Dendritic cell treated with granulocyte-macrophage colony-stimulating factor and Interleukin-4, amounts not matched to agents 40 ng/mL and 50 ng/mL, for 4 days (primary cell): ENCODE measurements around the gene EIPR1.

Experiments
- H3K27ac Mint-ChIP-seq: one replicate; pipeline ENCODE4 v1.8.0; 2022; ENCODE audit warnings: mild to moderate bottlenecking, mixed read lengths
- H3K27me3 Mint-ChIP-seq: one replicate; pipeline ENCODE4 v1.8.0; 2022; ENCODE audit warnings: mild to moderate bottlenecking, mixed read lengths
- H3K36me3 Mint-ChIP-seq: one replicate; pipeline ENCODE4 v1.8.0; 2022; ENCODE audit warnings: low read depth, mixed read lengths
- H3K4me1 Mint-ChIP-seq: one replicate; pipeline ENCODE4 v1.8.0; 2022; ENCODE audit warnings: low read depth, mixed read lengths
- H3K4me3 Mint-ChIP-seq: one replicate; pipeline ENCODE4 v1.8.0; 2022; ENCODE audit warnings: mild to moderate bottlenecking, moderate library complexity, mixed read lengths
- H3K9me3 Mint-ChIP-seq: one replicate; pipeline ENCODE4 v1.8.0; 2022; ENCODE audit warnings: mixed read lengths
- intact Hi-C: fragments of 100-400 bp; cut with micrococcal nuclease; formaldehyde crosslinking; loops from one replicate; pipeline ENCODE4 v1.15.0; 2022

Gene EIPR1

GRCh38 chr2:3411103-3411502, 33.5 kb upstream of the EIPR1 start:
- Mint-ChIP-seq H3K27me3 (no peaks in the 10 kb centered on the region), H3K4me3 (no peak overlapping the region), H3K9me3 (no peaks in the 10 kb centered on the region), H3K36me3 (peaks cover 53% of the 10 kb centered on the region), H3K27ac (no peak overlapping the region), H3K4me1 (peaks cover 16% of the 10 kb centered on the region)
- intact Hi-C loops = no loop called here

GRCh38 chr2:3409627-3410170, 32.1 kb upstream of the EIPR1 start:
- Mint-ChIP-seq H3K9me3 (no peaks in the 10 kb centered on the region), H3K4me3 (no peak overlapping the region), H3K27me3 (no peaks in the 10 kb centered on the region), H3K27ac (peak overlapping the region; percentile 3), H3K36me3 (peaks cover 49% of the 10 kb centered on the region), H3K4me1 (peaks cover 20% of the 10 kb centered on the region)
- intact Hi-C loops = no loop called here

- Mint-ChIP-seq H3K4me3 (no peak overlapping the region), H3K27me3 (no peaks in the 10 kb centered on the region), H3K9me3 (no peaks in the 10 kb centered on the region), H3K36me3 (peaks cover 49% of the 10 kb centered on the region), H3K27ac (peak overlapping the region; percentile 13), H3K4me1 (peaks cover 20% of the 10 kb centered on the region)
- intact Hi-C loops = no loop called here
Observed at GRCh38 chr2:3408781-3409180, 31.2 kb upstream of the EIPR1 start.

- Mint-ChIP-seq H3K36me3 (peaks cover 62% of the 10 kb centered on the region), H3K4me3 (no peak overlapping the region), H3K4me1 (peaks cover 20% of the 10 kb centered on the region), H3K27me3 (no peaks in the 10 kb centered on the region), H3K27ac (no peak overlapping the region), H3K9me3 (no peaks in the 10 kb centered on the region)
- intact Hi-C loops = no loop called here
Observed at GRCh38 chr2:3406501-3406900, 28.9 kb upstream of the EIPR1 start.

- Mint-ChIP-seq H3K4me1 (peaks cover 20% of the 10 kb centered on the region), H3K27ac (peak overlapping the region; percentile 40), H3K27me3 (no peaks in the 10 kb centered on the region), H3K36me3 (peaks cover 68% of the 10 kb centered on the region), H3K4me3 (no peak overlapping the region), H3K9me3 (no peaks in the 10 kb centered on the region)
- intact Hi-C loops = no loop called here
Observed at GRCh38 chr2:3405876-3406275, 28.3 kb upstream of the EIPR1 start.

GRCh38 chr2:3405307-3405706, 27.7 kb upstream of the EIPR1 start:
- Mint-ChIP-seq H3K36me3 (peaks cover 74% of the 10 kb centered on the region), H3K9me3 (no peaks in the 10 kb centered on the region)

GRCh38 chr2:3404349-3404894, 26.8 kb upstream of the EIPR1 start:
- intact Hi-C loops = no loop called here
- Mint-ChIP-seq H3K27me3 (no peaks in the 10 kb centered on the region), H3K27ac (no peak overlapping the region), H3K4me3 (no peak overlapping the region), H3K9me3 (no peaks in the 10 kb centered on the region), H3K4me1 (peaks cover 18% of the 10 kb centered on the region), H3K36me3 (peaks cover 83% of the 10 kb centered on the region)

More at GRCh38 chr2:3405307-3405706, 27.7 kb upstream of the EIPR1 start:
- intact Hi-C loops = no loop called here
- Mint-ChIP-seq H3K27me3 (no peaks in the 10 kb centered on the region), H3K27ac (no peak overlapping the region), H3K4me3 (no peak overlapping the region), H3K4me1 (peaks cover 20% of the 10 kb centered on the region)

- Mint-ChIP-seq H3K4me3 (no peak overlapping the region), H3K36me3 (peaks cover 86% of the 10 kb centered on the region), H3K9me3 (no peaks in the 10 kb centered on the region), H3K27me3 (no peaks in the 10 kb centered on the region), H3K4me1 (peaks cover 14% of the 10 kb centered on the region), H3K27ac (no peak overlapping the region)
- intact Hi-C loops = no loop called here
Observed at GRCh38 chr2:3403587-3404334, 26.1 kb upstream of the EIPR1 start.

GRCh38 chr2:3399829-3400228, 22.2 kb upstream of the EIPR1 start:
- Mint-ChIP-seq H3K9me3 (peaks cover 29% of the 10 kb centered on the region), H3K4me3 (no peak overlapping the region), H3K4me1 (peaks cover 4% of the 10 kb centered on the region), H3K27me3 (no peaks in the 10 kb centered on the region), H3K36me3 (peaks cover 100% of the 10 kb centered on the region), H3K27ac (no peak overlapping the region)
- intact Hi-C loops = no loop called here

GRCh38 chr2:3399381-3399780, 21.8 kb upstream of the EIPR1 start:
- Mint-ChIP-seq H3K27ac (no peak overlapping the region), H3K36me3 (peaks cover 100% of the 10 kb centered on the region), H3K27me3 (no peaks in the 10 kb centered on the region), H3K4me3 (no peak overlapping the region), H3K4me1 (peaks cover 4% of the 10 kb centered on the region), H3K9me3 (peaks cover 34% of the 10 kb centered on the region)
- intact Hi-C loops = no loop called here

- H3K9me3 Mint-ChIP-seq = peaks cover 39% of the 10 kb centered on the region
- intact Hi-C loops = no loop called here
- no peak overlapping the region for H3K4me3 Mint-ChIP-seq
- H3K36me3 Mint-ChIP-seq = peaks cover 100% of the 10 kb centered on the region
- peaks cover 4% of the 10 kb centered on the region for H3K4me1 Mint-ChIP-seq
- H3K27me3 Mint-ChIP-seq = no peaks in the 10 kb centered on the region
- no peak overlapping the region for H3K27ac Mint-ChIP-seq
Observed at GRCh38 chr2:3398857-3399256, 21.2 kb upstream of the EIPR1 start.

- intact Hi-C loops = no loop called here
Observed at GRCh38 chr2:3396920-3397559, 19.4 kb upstream of the EIPR1 start.

GRCh38 chr2:3392216-3392615, 14.6 kb upstream of the EIPR1 start:
- Mint-ChIP-seq H3K36me3 (peaks cover 100% of the 10 kb centered on the region), H3K4me1 (peaks cover 5% of the 10 kb centered on the region), H3K27ac (no peak overlapping the region), H3K9me3 (peaks cover 45% of the 10 kb centered on the region), H3K4me3 (no peak overlapping the region), H3K27me3 (no peaks in the 10 kb centered on the region)
- intact Hi-C loops = no loop called here

More at GRCh38 chr2:3396920-3397559, 19.4 kb upstream of the EIPR1 start:
- Mint-ChIP-seq H3K9me3 (peaks cover 40% of the 10 kb centered on the region), H3K4me1 (peaks cover 4% of the 10 kb centered on the region), H3K36me3 (peaks cover 100% of the 10 kb centered on the region), H3K27me3 (no peaks in the 10 kb centered on the region), H3K4me3 (no peak overlapping the region), H3K27ac (no peak overlapping the region)

- H3K36me3 Mint-ChIP-seq = peaks cover 96% of the 10 kb centered on the region
- H3K9me3 Mint-ChIP-seq = peaks cover 32% of the 10 kb centered on the region
- H3K27me3 Mint-ChIP-seq = no peaks in the 10 kb centered on the region
- H3K4me3 Mint-ChIP-seq = no peak overlapping the region
- no peak overlapping the region for H3K27ac Mint-ChIP-seq
- intact Hi-C loops = no loop called here
- H3K4me1 Mint-ChIP-seq = peaks cover 5% of the 10 kb centered on the region
Observed at GRCh38 chr2:3390041-3390440, 12.4 kb upstream of the EIPR1 start.
